Heart right ventricle (tissue), 16 donors: Measurements from ENCODE around the gene ZNF385D. TPM values are rescaled to one million over a fixed set of nuclear protein-coding genes. Genes with fewer than 3 reads are reported as not detected.

Source experiments
- ATAC-seq, 8 donors: fragments of 200-7000 bp; cut with Tn5 transposase; one replicate each; pipeline ENCODE4 v1.9.1; 2020; ENCODE audit warnings: mild to moderate bottlenecking in 8 of 8, moderate library complexity in 8 of 8, moderate number of reproducible peaks in 1 of 8
- DNase-seq, 2 donors: peaks; one replicate each; pipeline ENCODE4 v3.0.0-alpha.2; 2020
- H3K27ac ChIP-seq, 10 donors: fragments of 200-600 bp; sonication (generic) in 2 of 10; one replicate each; pipeline versions ENCODE4 v1.5.0 to v1.8.0; 2020 to 2022; ENCODE audit warnings: mild to moderate bottlenecking in 3 of 10
- H3K27me3 ChIP-seq, 7 donors: fragments of 200-600 bp; one replicate each; pipeline ENCODE4 v1.8.0; 2021 to 2022; ENCODE audit warnings: mild to moderate bottlenecking in 2 of 7
- H3K36me3 ChIP-seq, 9 donors: fragments of 200-600 bp; sonication (generic) in 1 of 9; one replicate each; pipeline versions ENCODE4 v1.5.0 to v1.8.0; 2020 to 2022; ENCODE audit warnings: mild to moderate bottlenecking in 2 of 9
- H3K4me1 ChIP-seq, 9 donors: fragments of 200-600 bp; sonication (generic) in 1 of 9; one replicate each; pipeline versions ENCODE4 v1.5.0 to v1.8.0; 2020 to 2022; ENCODE audit warnings: mild to moderate bottlenecking in 4 of 9
- H3K4me3 ChIP-seq, 10 donors: fragments of 200-600 bp; sonication (generic) in 2 of 10; one replicate each; pipeline versions ENCODE4 v1.5.0 to v1.8.0; 2020 to 2022; ENCODE audit warnings: mild to moderate bottlenecking in 7 of 10, moderate library complexity in 2 of 10
- H3K9me3 ChIP-seq, 11 donors: fragments of 200-600 bp in 10 of 11; sonication (generic) in 2 of 11; one replicate each; pipeline versions ENCODE4 v1.5.0 to v1.8.0; 2013 to 2022; ENCODE audit warnings: mild to moderate bottlenecking in 2 of 11, control low read depth in 1 of 11, moderate library complexity in 1 of 11
- WGBS, 2 donors: extraction: QIAGEN DNeasy Blood & Tissue Kit; methylation state at CpG; one replicate each; pipeline ENCODE4 v1.1.7; 2013; ENCODE audit warnings: inconsistent platforms in 1 of 2; 5-methylcytosine and 5-hydroxymethylcytosine counted together
- intact Hi-C, 10 donors: fragments of 100-400 bp; cut with DNase I; formaldehyde crosslinking; loops; one replicate each; pipeline versions ENCODE4 v1.11.1 to v1.14.2; 2022
- polyA plus RNA-seq, 2 donors: library from polyadenylated mRNA; stranded (reverse); fragments of 200-250 nt; gene quantifications; one replicate each; pipeline ENCODE4 v1.2.3, GENCODE V29; 2013
- total RNA-seq, 10 donors: library from RNA; stranded (reverse); fragmentation: NEBNext Ultra II Directional in 3 of 10; extraction: Animal tissue kit (Norgen Biotek cat#: 25700) in 3 of 10; gene quantifications; one replicate each; pipeline versions ENCODE4 v1.2.1 to v1.2.4, GENCODE V29; 2021 to 2023
- TF ChIP-seq, protein P1 (sequence below), 9 donors: fragments of 200-600 bp; sonication (generic) in 2 of 9; IDR thresholded peaks; one replicate each; pipeline versions ENCODE4 v1.5.0 to v1.8.0; 2021 to 2022; ENCODE audit warnings: antibody characterized with exemption in 9 of 9, mild to moderate bottlenecking in 5 of 9, moderate library complexity in 1 of 9
- donor health status: Arrhythmogenic right ventricular cardiomyopathy.
- donor health status: ischemic (EF 13 %, LVEDD 7.1; RV severe dilation, severe dysfunction).
- donor health status: healthy with polysubstance abuse.
- donor health status: DM: no; HTN: yes; CAD: no.
- donor health status: DM: no; HTN: no; CAD: no.
- donor health status: ischemic (EF 25% LVEDD 6.9; RV normal size, moderate dysfunction).
- donor health status: ischemic (EF 25% LVEDD 5.7; RV mildly dilated, moderate dysfunction).
- donor health status: healthy.
- donor health status: DM: yes; HTN: yes; CAD: no.
- donor health status: Ischemic cardiomyopathy.
- donor health status: ischemic (EF 35%, LVEDD 5.7; RV mildly dilated, moderate dysfunction).
- donor health status: nonischemic (EF 11% LVEDD 7.7; RV severe dilation, severe dysfunction).
- donor health status: DM: yes; HTN: yes; CAD: no.
- donor health status: PGD.
- donor health status: ischemic (EF 29% LVEDD 5.4; RV normal size, mild dysfunction).
- donor health status: nonischemic (EF 23%, LVEDD 6.1; RV moderate dilation, normal function).

ZNF385D gene
- total and polyA plus RNA-seq, 12 donors = 3.0 to 24.9 (median 7.2) TPM

DNA sequence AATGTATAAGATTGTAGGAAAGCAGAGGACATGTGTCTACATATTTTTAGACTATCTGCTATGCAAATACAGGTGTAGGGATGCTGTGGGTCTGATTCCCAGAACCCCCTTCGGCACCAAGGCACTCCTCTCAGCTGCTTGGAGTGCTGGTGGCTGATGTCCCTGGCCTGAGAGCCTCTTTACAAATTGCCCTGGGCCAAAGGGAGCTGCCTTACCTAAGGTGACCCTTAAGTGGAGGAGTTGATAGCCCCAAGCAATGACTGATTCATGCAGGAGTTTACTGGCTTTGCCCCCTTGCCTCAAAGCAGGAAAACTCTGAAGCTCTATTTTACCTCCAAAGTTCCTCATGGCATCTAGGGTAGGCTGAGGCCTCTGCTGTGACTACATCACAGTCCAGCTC is 83.0 kb downstream of the ZNF385D start:
- Histone ChIP-seq H3K4me1 (peaks cover 0 to 28% (median 4%) of the 10 kb centered on the region in 9 donors), H3K27me3 (no peaks in the 10 kb centered on the region), H3K36me3 (no peaks in the 10 kb centered on the region), H3K9me3 (no peaks in the 10 kb centered on the region), H3K27ac (no peak overlapping the region), H3K4me3 (no peak overlapping the region)
- intact Hi-C loops = no loop called here
- WGBS, 2 donors = 53 to 64% methylated on average over 1 of the region's 1 CpG
- TF ChIP-seq, protein P1, sequence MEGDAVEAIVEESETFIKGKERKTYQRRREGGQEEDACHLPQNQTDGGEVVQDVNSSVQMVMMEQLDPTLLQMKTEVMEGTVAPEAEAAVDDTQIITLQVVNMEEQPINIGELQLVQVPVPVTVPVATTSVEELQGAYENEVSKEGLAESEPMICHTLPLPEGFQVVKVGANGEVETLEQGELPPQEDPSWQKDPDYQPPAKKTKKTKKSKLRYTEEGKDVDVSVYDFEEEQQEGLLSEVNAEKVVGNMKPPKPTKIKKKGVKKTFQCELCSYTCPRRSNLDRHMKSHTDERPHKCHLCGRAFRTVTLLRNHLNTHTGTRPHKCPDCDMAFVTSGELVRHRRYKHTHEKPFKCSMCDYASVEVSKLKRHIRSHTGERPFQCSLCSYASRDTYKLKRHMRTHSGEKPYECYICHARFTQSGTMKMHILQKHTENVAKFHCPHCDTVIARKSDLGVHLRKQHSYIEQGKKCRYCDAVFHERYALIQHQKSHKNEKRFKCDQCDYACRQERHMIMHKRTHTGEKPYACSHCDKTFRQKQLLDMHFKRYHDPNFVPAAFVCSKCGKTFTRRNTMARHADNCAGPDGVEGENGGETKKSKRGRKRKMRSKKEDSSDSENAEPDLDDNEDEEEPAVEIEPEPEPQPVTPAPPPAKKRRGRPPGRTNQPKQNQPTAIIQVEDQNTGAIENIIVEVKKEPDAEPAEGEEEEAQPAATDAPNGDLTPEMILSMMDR (IDR thresholded peaks at IDR 0.05) = no peak
- peak in 2 of 8 donors; percentile 20 to 44 for ATAC-seq
- DNase-seq = no peak

DNA sequence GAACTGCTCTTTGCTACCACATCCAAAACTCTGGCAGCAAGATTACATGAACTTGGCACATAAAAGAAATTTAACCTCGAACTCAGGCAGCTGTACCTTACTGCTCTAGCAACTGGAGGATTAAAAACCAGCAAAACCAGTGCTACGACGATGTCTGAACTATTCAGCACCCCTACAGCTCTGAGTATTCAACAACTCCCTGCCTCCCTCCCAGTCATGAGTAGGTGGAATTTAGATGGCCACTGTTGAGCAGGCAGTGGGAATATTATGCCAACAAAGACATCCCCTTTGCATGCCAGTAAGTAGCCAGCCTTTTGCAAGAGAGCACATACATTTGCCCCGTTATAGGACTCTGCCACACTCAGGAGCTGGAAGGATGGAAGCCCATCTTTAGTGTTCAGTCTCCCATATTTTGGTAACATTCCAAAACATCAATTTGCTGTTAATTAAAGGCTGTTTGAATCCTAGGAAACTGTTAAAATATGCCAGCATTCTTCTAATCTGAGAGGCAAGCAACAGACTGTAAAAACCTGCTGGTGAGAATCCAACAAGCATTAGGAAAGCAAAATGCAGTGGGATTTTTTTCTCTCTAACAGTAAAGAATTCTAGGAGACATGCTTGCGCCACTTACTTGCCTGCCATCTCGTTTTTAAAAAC is 85.4 kb downstream of the ZNF385D start:
- WGBS, 2 donors = 71 to 75% methylated on average over 6 of the region's 6 CpGs
- no peaks in the 10 kb centered on the region for H3K9me3 ChIP-seq
- TF ChIP-seq, protein P1 (IDR thresholded peaks at IDR 0.05) = no peak

DNA sequence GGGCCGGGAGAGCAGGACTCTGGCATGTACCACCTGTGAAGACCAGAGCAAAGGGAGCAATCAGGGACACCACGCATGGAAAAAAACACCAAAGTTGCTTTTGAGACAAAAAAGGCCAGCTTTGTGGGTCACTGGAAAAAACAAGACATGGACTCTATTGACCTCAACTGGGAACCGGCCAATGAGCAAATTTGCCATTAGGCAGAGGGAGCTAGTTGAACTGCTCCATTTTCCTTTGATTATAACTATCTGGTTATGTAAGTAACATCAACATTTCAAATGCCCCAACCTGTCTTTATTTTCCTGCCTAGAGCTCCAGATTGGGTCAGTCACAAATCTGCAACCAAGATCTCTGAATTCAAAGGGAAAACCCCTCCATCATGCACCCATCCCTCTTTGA is 86.0 kb downstream of the ZNF385D start:
- WGBS, 2 donors = 96 to 97% methylated on average over 3 of the region's 3 CpGs
- DNase-seq = no peak
- H3K36me3 ChIP-seq = no peaks in the 10 kb centered on the region
- no peak for ATAC-seq
- TF ChIP-seq, protein P1 (IDR thresholded peaks at IDR 0.05) = no peak
- no peak overlapping the region for H3K4me3 ChIP-seq
- H3K27ac ChIP-seq = no peak overlapping the region
- intact Hi-C loops = no loop called here
- no peaks in the 10 kb centered on the region for H3K9me3 ChIP-seq
- peaks cover 0 to 14% (median 0%) of the 10 kb centered on the region in 9 donors for H3K4me1 ChIP-seq
- no peaks in the 10 kb centered on the region for H3K27me3 ChIP-seq

More for the DNA sequence above, 85.4 kb downstream of the ZNF385D start:
- no peak overlapping the region for H3K4me3 ChIP-seq
- no peak overlapping the region for H3K27ac ChIP-seq
- no peaks in the 10 kb centered on the region for H3K36me3 ChIP-seq
- intact Hi-C loops = no loop called here
- no peak for ATAC-seq
- no peak for DNase-seq
- no peaks in the 10 kb centered on the region for H3K27me3 ChIP-seq
- peaks cover 0 to 14% (median 0%) of the 10 kb centered on the region in 9 donors for H3K4me1 ChIP-seq

DNA sequence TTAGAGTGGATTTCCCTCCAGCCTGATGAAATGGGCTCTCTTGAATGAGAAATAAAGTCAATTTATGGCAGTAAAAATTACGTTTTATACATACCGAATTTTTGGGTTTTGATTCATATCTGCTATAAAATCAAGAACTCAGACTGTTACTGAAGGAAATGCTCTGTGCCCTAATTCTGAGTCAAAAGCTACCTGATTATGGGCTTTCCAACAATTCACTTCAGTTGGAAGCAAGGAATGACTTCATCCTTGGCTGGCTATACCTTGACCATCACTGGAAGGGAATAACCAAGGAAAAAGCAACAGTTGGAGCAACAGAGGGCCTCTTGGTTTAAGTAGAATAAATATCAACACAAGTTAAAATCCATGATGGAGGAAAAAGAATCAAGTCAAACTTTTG is 88.6 kb downstream of the ZNF385D start:
- no peaks in the 10 kb centered on the region for H3K36me3 ChIP-seq
- 95 to 97% methylated on average over 2 of the region's 2 CpGs for WGBS, 2 donors
- no peaks in the 10 kb centered on the region for H3K9me3 ChIP-seq
- TF ChIP-seq, protein P1 (IDR thresholded peaks at IDR 0.05) = no peak
- intact Hi-C loops = no loop called here
- no peaks in the 10 kb centered on the region for H3K27me3 ChIP-seq
- H3K27ac ChIP-seq = no peak overlapping the region
- H3K4me1 ChIP-seq = peaks cover 0 to 14% (median 0%) of the 10 kb centered on the region in 9 donors
- DNase-seq = no peak
- ATAC-seq = no peak
- H3K4me3 ChIP-seq = no peak overlapping the region
